ENCODE results near the gene ADCY3. TPM values are rescaled to one million over a fixed set of nuclear protein-coding genes. Genes with fewer than 3 reads are reported as not detected.

The ADCY3 gene
- total RNA-seq, 5 donors from 2014 or later (not counting 1 experiment from before 2014, with no cell fraction given), result 21.4 to 35.6 (median 32.8) TPM

GRCh38 chr2:24914713-24915112 is 5.3 kb downstream of the ADCY3 start:
- H3K9me3 ChIP-seq, result no peaks in the 10 kb centered on the region
- H3K4me3 ChIP-seq (ENCODE audit: control insufficient read depth in 1 of 2, extremely low read depth in 1 of 2, low read length in 1 of 2), result no peak overlapping the region
- ATAC-seq (replicated peaks in 1 of 4), result no peak
- H3K27ac ChIP-seq (ENCODE audit: low read length), result no peak overlapping the region
- CTCF ChIA-PET, result no interaction called here
- POLR2A ChIA-PET, result no interaction called here
- peaks cover 0 to 3% of the 10 kb centered on the region in 2 donors for H3K36me3 ChIP-seq (ENCODE audit: control insufficient read depth in 2 of 2, extremely low read depth in 1 of 2, insufficient read depth in 1 of 2, low read length in 1 of 2)
- DNase-seq, result no peak
- Mint-ChIP-seq H3K9me3 (no peaks in the 10 kb centered on the region), H3K27me3 (no peaks in the 10 kb centered on the region), H3K4me3 (no peak overlapping the region), H3K36me3 (peaks cover 29% of the 10 kb centered on the region), H3K27ac (no peak overlapping the region), H3K4me1 (peaks cover 31 to 46% (median 32%) of the 10 kb centered on the region in 3 donors)
- peaks cover 0 to 7% of the 10 kb centered on the region in 2 experiments for H3K27me3 ChIP-seq (replicated peaks in 1 of 2; ENCODE audit: control insufficient read depth in 2 of 2, extremely low read depth in 1 of 2, insufficient read depth in 2 of 2, low read length in 1 of 2)
- 77% methylated on average over 3 of the region's 5 CpGs for WGBS (ENCODE audit: insufficient coverage)
- H3K4me1 ChIP-seq (ENCODE audit: control insufficient read depth in 1 of 2, extremely low read depth in 1 of 2, insufficient read depth in 2 of 2, low read length in 2 of 2), result peaks cover 12 to 38% of the 10 kb centered on the region in 2 experiments

GRCh38 chr2:24913911-24914310 is 6.1 kb downstream of the ADCY3 start:
- H3K9me3 Mint-ChIP-seq, result no peaks in the 10 kb centered on the region
- no peak overlapping the region for H3K4me3 Mint-ChIP-seq
- H3K4me1 Mint-ChIP-seq, result peaks cover 26 to 44% (median 27%) of the 10 kb centered on the region in 3 donors
- H3K36me3 Mint-ChIP-seq, result peaks cover 31% of the 10 kb centered on the region
- no peak overlapping the region for H3K27ac ChIP-seq (ENCODE audit: low read length)
- no peaks in the 10 kb centered on the region for H3K9me3 ChIP-seq
- POLR2A ChIA-PET, result no interaction called here
- ATAC-seq (replicated peaks in 1 of 4), result no peak
- WGBS (ENCODE audit: insufficient coverage), result 98% methylated on average over 6 of the region's 9 CpGs
- CTCF ChIA-PET, result no interaction called here
- peaks cover 0 to 7% of the 10 kb centered on the region in 2 experiments for H3K27me3 ChIP-seq (replicated peaks in 1 of 2; ENCODE audit: control insufficient read depth in 2 of 2, extremely low read depth in 1 of 2, insufficient read depth in 2 of 2, low read length in 1 of 2)
- H3K4me1 ChIP-seq (ENCODE audit: control insufficient read depth in 1 of 2, extremely low read depth in 1 of 2, insufficient read depth in 2 of 2, low read length in 2 of 2), result peaks cover 12 to 32% of the 10 kb centered on the region in 2 experiments
- no peak for DNase-seq
- H3K27me3 Mint-ChIP-seq, result no peaks in the 10 kb centered on the region
- peaks cover 0 to 3% of the 10 kb centered on the region in 2 donors for H3K36me3 ChIP-seq (ENCODE audit: control insufficient read depth in 2 of 2, extremely low read depth in 1 of 2, insufficient read depth in 1 of 2, low read length in 1 of 2)
- H3K27ac Mint-ChIP-seq, result no peak overlapping the region
- H3K4me3 ChIP-seq (ENCODE audit: control insufficient read depth in 1 of 2, extremely low read depth in 1 of 2, low read length in 1 of 2), result no peak overlapping the region

- no peak overlapping the region for H3K27ac ChIP-seq (ENCODE audit: low read length)
- H3K9me3 Mint-ChIP-seq, result no peaks in the 10 kb centered on the region
- no peak overlapping the region for H3K4me3 ChIP-seq (ENCODE audit: control insufficient read depth in 1 of 2, extremely low read depth in 1 of 2, low read length in 1 of 2)
- no peaks in the 10 kb centered on the region for H3K9me3 ChIP-seq
- WGBS (ENCODE audit: insufficient coverage), result 93% methylated on average over 6 of the region's 10 CpGs
- H3K27me3 ChIP-seq (replicated peaks in 1 of 2; ENCODE audit: control insufficient read depth in 2 of 2, extremely low read depth in 1 of 2, insufficient read depth in 2 of 2, low read length in 1 of 2), result peaks cover 0 to 2% of the 10 kb centered on the region in 2 experiments
- peaks cover 31% of the 10 kb centered on the region for H3K36me3 Mint-ChIP-seq
- no peak for ATAC-seq (replicated peaks in 1 of 4)
- no peak overlapping the region for H3K4me3 Mint-ChIP-seq
- H3K4me1 Mint-ChIP-seq, result peaks cover 17 to 37% (median 18%) of the 10 kb centered on the region in 3 donors
- peaks cover 0 to 3% of the 10 kb centered on the region in 2 donors for H3K36me3 ChIP-seq (ENCODE audit: control insufficient read depth in 2 of 2, extremely low read depth in 1 of 2, insufficient read depth in 1 of 2, low read length in 1 of 2)
- no peak overlapping the region for H3K27ac Mint-ChIP-seq
- POLR2A ChIA-PET, result no interaction called here
- H3K4me1 ChIP-seq (ENCODE audit: control insufficient read depth in 1 of 2, extremely low read depth in 1 of 2, insufficient read depth in 2 of 2, low read length in 2 of 2), result peaks cover 5 to 23% of the 10 kb centered on the region in 2 experiments
- H3K27me3 Mint-ChIP-seq, result no peaks in the 10 kb centered on the region
- CTCF ChIA-PET, result no interaction called here
- no peak for DNase-seq
Observed at GRCh38 chr2:24912986-24913385, 7.1 kb downstream of the ADCY3 start.

GRCh38 chr2:24912523-24912922 is 7.5 kb downstream of the ADCY3 start:
- no peak overlapping the region for H3K27ac ChIP-seq (ENCODE audit: low read length)
- 100% methylated on average over 3 of the region's 7 CpGs for WGBS (ENCODE audit: insufficient coverage)
- ATAC-seq (replicated peaks in 1 of 4) (no peak), DNase-seq (no peak)
- H3K27ac Mint-ChIP-seq, result no peak overlapping the region
- no peaks in the 10 kb centered on the region for H3K27me3 ChIP-seq (replicated peaks in 1 of 2; ENCODE audit: control insufficient read depth in 2 of 2, extremely low read depth in 1 of 2, insufficient read depth in 2 of 2, low read length in 1 of 2)
- H3K36me3 ChIP-seq (ENCODE audit: control insufficient read depth in 2 of 2, extremely low read depth in 1 of 2, insufficient read depth in 1 of 2, low read length in 1 of 2), result peaks cover 0 to 3% of the 10 kb centered on the region in 2 donors
- H3K4me1 ChIP-seq (ENCODE audit: control insufficient read depth in 1 of 2, extremely low read depth in 1 of 2, insufficient read depth in 2 of 2, low read length in 2 of 2), result peaks cover under 1 to 18% of the 10 kb centered on the region in 2 experiments
- peaks cover 31% of the 10 kb centered on the region for H3K36me3 Mint-ChIP-seq
- no peak overlapping the region for H3K4me3 ChIP-seq (ENCODE audit: control insufficient read depth in 1 of 2, extremely low read depth in 1 of 2, low read length in 1 of 2)
- H3K9me3 ChIP-seq, result no peaks in the 10 kb centered on the region
- peaks cover 12 to 32% (median 13%) of the 10 kb centered on the region in 3 donors for H3K4me1 Mint-ChIP-seq
- no peaks in the 10 kb centered on the region for H3K9me3 Mint-ChIP-seq
- POLR2A ChIA-PET, result no interaction called here
- CTCF ChIA-PET, result no interaction called here
- H3K27me3 Mint-ChIP-seq, result no peaks in the 10 kb centered on the region
- no peak overlapping the region for H3K4me3 Mint-ChIP-seq

GRCh38 chr2:24910245-24910644 is 9.8 kb downstream of the ADCY3 start:
- H3K4me1 ChIP-seq (ENCODE audit: control insufficient read depth in 1 of 2, extremely low read depth in 1 of 2, insufficient read depth in 2 of 2, low read length in 2 of 2), result peaks cover 0 to 6% of the 10 kb centered on the region in 2 experiments
- WGBS (ENCODE audit: insufficient coverage), result 100% methylated on average over 2 of the region's 3 CpGs
- H3K27ac ChIP-seq (ENCODE audit: low read length), result no peak overlapping the region
- DNase-seq, result no peak
- no peaks in the 10 kb centered on the region for H3K27me3 Mint-ChIP-seq
- no peaks in the 10 kb centered on the region for H3K9me3 Mint-ChIP-seq
- CTCF ChIA-PET, result no interaction called here
- peaks cover 0 to 3% of the 10 kb centered on the region in 2 donors for H3K36me3 ChIP-seq (ENCODE audit: control insufficient read depth in 2 of 2, extremely low read depth in 1 of 2, insufficient read depth in 1 of 2, low read length in 1 of 2)
- ATAC-seq (replicated peaks in 1 of 4), result no peak
- POLR2A ChIA-PET, result no interaction called here
- no peak overlapping the region for H3K4me3 Mint-ChIP-seq
- H3K9me3 ChIP-seq, result no peaks in the 10 kb centered on the region
- no peaks in the 10 kb centered on the region for H3K27me3 ChIP-seq (replicated peaks in 1 of 2; ENCODE audit: control insufficient read depth in 2 of 2, extremely low read depth in 1 of 2, insufficient read depth in 2 of 2, low read length in 1 of 2)
- no peak overlapping the region for H3K4me3 ChIP-seq (ENCODE audit: control insufficient read depth in 1 of 2, extremely low read depth in 1 of 2, low read length in 1 of 2)
- no peak overlapping the region for H3K27ac Mint-ChIP-seq
- H3K4me1 Mint-ChIP-seq, result peaks cover 5 to 24% (median 8%) of the 10 kb centered on the region in 3 donors
- H3K36me3 Mint-ChIP-seq, result peaks cover 35% of the 10 kb centered on the region

- Mint-ChIP-seq H3K27me3 (no peaks in the 10 kb centered on the region), H3K4me1 (peaks cover 2 to 19% (median 5%) of the 10 kb centered on the region in 3 donors), H3K4me3 (no peak overlapping the region), H3K9me3 (no peaks in the 10 kb centered on the region), H3K36me3 (peaks cover 34% of the 10 kb centered on the region), H3K27ac (no peak overlapping the region)
- ChIA-PET CTCF (no interaction called here), POLR2A (no interaction called here)
- ATAC-seq (replicated peaks in 1 of 4) (no peak), DNase-seq (no peak)
- Histone ChIP-seq H3K4me1 (ENCODE audit: control insufficient read depth in 1 of 2, extremely low read depth in 1 of 2, insufficient read depth in 2 of 2, low read length in 2 of 2) (peaks cover 0 to 4% of the 10 kb centered on the region in 2 experiments), H3K27ac (ENCODE audit: low read length) (no peak overlapping the region), H3K4me3 (ENCODE audit: control insufficient read depth in 1 of 2, extremely low read depth in 1 of 2, low read length in 1 of 2) (no peak overlapping the region), H3K27me3 (replicated peaks in 1 of 2; ENCODE audit: control insufficient read depth in 2 of 2, extremely low read depth in 1 of 2, insufficient read depth in 2 of 2, low read length in 1 of 2) (no peaks in the 10 kb centered on the region), H3K36me3 (ENCODE audit: control insufficient read depth in 2 of 2, extremely low read depth in 1 of 2, insufficient read depth in 1 of 2, low read length in 1 of 2) (peaks cover 0 to 3% of the 10 kb centered on the region in 2 donors), H3K9me3 (no peaks in the 10 kb centered on the region)
- 97% methylated on average over 3 of the region's 5 CpGs for WGBS (ENCODE audit: insufficient coverage)
Observed at GRCh38 chr2:24909555-24910177, 10.4 kb downstream of the ADCY3 start.
